NK-92 treated with Interleukin-12 subunit alpha and Interleukin-12 subunit beta, amount 100 ng/mL, for 24 hours (cell line): ENCODE measurements around the gene RTN4IP1.

ENCODE experiments used
- DNase-seq: peaks from one replicate; lab custom pipeline; 2025; lab: John Stamatoyannopoulos, UW

RTN4IP1 gene

GRCh38 chr6:106546691-106547414, 82.4 kb downstream of the RTN4IP1 start:
- no peak for DNase-seq

GRCh38 chr6:106546261-106546690, 83.0 kb downstream of the RTN4IP1 start:
- no peak for DNase-seq

DNA sequence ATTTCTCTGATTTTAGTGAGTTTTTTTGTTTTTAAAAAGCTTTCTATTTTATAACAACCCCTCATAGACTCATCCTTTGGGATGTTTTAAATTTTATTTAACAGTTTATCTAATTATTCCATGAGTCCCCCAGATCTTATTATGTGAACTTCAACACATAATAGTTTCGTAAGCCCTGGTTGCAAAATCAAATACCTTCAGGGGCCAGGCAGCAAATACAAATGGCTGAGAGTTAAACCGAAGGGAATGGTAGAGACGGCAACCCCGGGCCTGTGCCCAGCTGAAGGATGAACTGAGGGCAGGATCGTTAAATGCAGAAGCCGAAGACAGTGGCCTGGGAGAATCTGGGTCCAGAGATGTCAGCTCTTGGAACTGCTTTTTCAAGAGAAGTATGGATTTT, 88.4 kb downstream of the RTN4IP1 start:
- DNase-seq: no peak

DNA sequence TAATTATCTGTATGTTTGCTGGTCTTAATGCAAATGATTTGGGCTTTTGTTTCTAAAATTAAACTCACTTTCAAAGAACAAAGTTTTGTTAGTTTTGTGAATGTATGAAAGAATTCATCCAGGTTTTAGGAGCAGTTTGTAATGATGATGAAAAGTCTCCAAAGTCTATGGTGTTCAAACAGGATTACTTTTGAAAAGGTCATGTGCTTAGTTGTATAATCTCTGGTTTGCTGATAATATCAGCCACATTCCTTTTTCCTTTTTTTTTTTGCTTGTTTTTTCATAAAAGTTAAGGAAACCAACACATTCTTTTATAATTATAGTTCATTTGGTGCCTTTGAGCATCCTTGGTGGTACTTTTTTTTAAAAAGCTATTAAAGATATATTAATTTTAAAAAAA, 88.9 kb downstream of the RTN4IP1 start:
- no peak for DNase-seq

- DNase-seq: no peak
These were observed 89.4 kb downstream of the RTN4IP1 start for GRCh38 chr6:106539936-106540335.

DNA sequence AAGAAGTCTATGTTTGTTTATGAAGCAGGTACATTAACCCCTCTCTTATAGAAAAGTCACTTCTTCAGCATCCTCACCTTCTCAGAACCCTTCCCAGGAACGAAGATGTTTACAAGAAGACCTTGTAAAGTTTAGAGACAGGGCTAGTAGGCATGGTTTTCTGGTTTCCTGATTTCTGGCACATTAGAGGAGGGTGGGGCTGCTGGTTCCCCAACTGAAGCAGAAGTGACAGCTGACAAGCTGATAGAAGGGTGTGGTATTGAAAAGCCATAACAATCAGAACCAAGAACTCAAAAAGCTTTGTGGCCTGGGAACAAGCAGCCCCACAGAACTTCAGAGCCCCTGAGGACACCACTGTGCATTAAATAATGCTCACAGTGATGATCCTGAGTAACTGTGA, 91.2 kb downstream of the RTN4IP1 start:
- DNase-seq: no peak

- DNase-seq: no peak
These were observed 91.6 kb downstream of the RTN4IP1 start for GRCh38 chr6:106537662-106538061.

DNA sequence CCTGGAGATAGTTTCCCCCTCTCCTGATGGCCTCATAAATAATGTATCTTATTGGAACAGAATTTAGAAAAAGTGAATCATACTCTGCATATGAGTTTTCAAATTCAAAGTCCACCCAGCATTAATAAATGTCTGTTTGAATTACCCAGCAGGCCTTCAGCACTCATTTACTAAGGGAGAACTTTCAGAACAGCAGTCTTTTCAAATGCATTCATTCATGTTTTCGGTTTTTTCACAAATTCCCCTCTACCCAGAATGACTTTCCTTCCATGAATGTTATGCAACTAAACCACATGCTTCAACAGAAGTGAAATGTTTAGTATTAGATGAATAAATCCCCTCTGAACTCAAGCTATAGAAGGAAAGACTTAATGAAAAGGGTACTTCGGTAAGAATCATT, 92.4 kb downstream of the RTN4IP1 start:
- no peak for DNase-seq

DNA sequence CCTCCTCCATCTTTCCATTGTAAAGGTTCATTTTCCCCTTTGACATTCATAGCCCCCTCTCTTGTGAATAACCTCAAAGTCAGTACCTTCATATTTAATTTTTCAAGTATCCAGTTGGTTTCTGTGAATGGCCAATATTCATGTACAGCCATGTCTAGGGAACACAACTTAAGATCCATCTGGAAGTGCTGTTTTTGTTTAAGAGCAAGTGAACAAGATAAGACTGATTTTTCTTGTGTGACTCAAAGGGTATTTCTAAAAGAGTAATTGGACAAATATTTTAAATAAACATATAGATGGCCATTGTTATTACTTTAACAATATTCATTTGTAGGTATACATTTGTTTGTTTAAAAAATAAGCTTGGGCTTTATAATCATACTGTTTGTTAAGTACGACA, 92.9 kb downstream of the RTN4IP1 start:
- no peak for DNase-seq

- no peak for DNase-seq
These were observed 94.3 kb downstream of the RTN4IP1 start for GRCh38 chr6:106535012-106535411.

- DNase-seq: no peak
These were observed 94.7 kb downstream of the RTN4IP1 start for GRCh38 chr6:106534564-106534982.

- DNase-seq: no peak
These were observed 95.3 kb downstream of the RTN4IP1 start for GRCh38 chr6:106534004-106534403.

DNA sequence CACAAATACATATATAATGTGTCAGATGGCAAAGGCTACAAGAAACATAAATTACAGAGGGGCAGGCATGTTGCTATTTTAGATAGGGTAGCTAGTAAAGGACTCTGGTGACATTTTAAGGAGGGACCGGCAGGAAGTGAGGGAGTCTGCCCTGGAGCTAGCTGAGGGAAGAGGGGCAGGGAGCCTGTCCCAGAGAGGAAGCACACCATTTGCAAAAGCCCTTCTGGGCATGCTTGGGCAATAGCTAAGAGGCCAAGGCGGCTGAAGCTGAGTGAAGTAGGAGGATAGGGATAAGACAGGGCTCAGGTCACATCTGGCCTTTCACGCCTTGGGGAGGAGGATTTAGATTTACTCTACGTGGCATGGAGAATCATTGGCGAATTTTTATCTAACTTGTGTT, 96.2 kb downstream of the RTN4IP1 start:
- DNase-seq: no peak

DNA sequence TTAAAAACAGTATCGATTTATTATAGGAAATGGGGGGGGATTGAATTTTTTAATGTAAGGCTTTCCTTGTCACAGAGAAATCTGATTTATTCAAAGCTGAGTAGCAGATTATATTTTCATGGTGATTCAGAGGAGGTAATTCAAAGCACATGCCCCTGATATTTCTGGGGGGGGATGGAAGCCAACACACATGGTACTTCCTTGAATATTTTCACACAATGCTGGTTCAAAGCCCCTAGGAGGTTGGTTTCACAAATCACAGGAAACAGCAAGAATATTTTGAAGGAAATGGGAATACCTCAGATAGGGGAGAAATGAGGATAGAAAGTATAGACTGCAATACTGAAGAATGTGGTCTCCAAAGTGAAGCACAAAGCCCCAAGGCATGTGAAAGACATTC, 98.8 kb downstream of the RTN4IP1 start:
- no peak for DNase-seq

GRCh38 chr6:106530026-106530425, 99.3 kb downstream of the RTN4IP1 start:
- no peak for DNase-seq

DNA sequence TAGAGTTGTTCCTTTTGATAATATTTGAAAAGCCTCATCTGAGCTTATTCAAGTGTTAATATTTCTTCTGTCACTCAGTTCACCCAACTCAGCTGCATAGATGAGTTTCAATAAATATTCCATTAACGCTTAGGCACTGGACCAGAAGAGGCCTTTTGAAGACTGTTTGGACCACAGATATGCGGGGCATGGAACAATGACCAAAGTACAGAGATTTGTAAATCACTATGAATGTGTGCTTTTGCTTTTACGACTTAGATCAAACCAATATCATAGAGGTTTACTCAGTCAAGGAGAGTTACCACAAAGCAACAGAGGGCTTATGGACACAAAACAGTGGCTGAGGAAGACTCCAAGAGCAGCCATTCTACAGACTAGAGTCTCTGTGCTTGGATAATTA, 99.9 kb downstream of the RTN4IP1 start:
- no peak for DNase-seq

- no peak for DNase-seq
These were observed 100.8 kb downstream of the RTN4IP1 start for GRCh38 chr6:106528521-106528920.

DNA sequence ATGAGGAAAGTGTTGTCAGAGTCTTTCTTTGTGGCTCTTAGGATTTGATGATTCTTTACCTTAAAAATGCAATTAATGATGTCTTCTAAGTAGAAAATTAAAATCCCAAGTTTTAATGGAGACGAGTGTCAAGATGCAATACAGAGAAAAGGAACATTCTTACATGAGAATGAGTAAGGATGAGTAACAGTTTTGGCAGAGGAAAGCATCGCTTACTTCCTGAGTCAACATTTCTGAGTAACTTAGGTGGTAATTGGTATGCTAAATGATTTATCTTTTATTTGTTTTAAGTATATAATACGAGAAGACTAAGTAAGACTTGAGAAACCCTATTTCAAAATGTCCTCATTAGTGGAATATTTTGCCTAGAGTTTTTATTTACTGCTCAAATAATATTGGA, 101.3 kb downstream of the RTN4IP1 start:
- DNase-seq: no peak

DNA sequence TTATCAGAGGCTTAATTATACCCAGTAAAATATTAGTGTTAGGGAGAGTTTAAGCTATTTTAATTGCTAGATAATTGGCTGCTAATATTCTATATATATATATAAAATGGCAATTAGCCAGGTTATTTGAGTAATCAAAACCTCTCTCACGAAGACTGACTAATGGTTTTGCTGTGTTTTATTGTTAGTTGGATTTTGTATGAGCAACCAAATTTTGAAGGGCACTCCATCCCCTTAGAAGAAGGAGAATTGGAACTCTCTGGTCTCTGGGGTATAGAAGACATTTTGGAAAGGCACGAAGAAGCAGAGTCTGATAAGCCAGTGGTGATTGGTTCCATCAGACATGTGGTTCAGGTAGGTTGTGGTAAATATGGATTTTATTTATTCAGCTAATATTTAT, 102.2 kb downstream of the RTN4IP1 start:
- no peak for DNase-seq

- DNase-seq: no peak
These were observed 103.4 kb downstream of the RTN4IP1 start for GRCh38 chr6:106525882-106526275.

- DNase-seq: no peak
These were observed 104.0 kb downstream of the RTN4IP1 start for GRCh38 chr6:106525107-106525881.

GRCh38 chr6:106522562-106523250, 106.6 kb downstream of the RTN4IP1 start:
- no peak for DNase-seq
